ENCODE results near the gene CYTH1.
"Not testable (repeated sequence)": the region's sequence is repeated elsewhere in the genome, so short reads cannot be mapped to it uniquely, and the experiment has no call there.

Gene CYTH1

GRCh38 chr17:78759969-78760352 is 22.1 kb downstream of the CYTH1 start:
- DNase-seq (ENCODE audit: low spot score) = peak; percentile 84

DNA sequence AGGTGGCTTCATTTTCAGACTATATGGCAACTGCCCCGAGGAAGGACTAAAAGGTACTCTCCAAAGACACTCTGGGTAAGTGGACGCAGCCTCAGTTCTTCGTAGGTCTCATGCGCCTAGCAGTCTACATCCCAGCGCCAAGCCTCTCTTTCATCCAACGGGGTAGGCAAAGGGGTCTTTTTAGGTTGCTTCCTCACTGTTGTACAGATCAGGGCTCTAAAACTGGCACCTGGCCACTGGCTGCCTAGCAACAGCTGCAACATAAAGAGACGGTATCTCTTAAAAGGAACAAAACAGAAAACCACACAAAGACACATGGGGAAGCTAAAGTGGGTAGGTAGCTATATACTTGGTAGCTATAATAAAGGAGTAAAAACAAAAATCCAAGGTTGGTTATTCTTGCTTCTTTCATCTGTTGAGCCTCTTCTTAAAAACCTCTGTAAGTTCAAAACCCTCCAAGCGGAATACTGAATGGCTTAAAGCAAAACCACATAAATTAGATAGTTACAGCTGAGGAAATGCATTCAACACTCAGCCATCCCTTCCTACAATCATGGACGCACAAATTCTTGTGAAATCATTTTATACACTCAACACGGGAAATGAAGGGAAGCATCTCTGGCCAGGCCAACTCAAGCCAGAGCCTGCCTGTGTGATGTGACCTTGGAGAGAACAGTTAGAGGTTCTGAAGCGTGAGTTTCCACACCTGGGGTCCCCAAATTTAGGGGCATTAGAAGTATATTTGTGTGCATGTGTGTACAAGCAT is 22.7 kb downstream of the CYTH1 start:
- peak; percentile 95 for DNase-seq (ENCODE audit: low spot score)

DNA sequence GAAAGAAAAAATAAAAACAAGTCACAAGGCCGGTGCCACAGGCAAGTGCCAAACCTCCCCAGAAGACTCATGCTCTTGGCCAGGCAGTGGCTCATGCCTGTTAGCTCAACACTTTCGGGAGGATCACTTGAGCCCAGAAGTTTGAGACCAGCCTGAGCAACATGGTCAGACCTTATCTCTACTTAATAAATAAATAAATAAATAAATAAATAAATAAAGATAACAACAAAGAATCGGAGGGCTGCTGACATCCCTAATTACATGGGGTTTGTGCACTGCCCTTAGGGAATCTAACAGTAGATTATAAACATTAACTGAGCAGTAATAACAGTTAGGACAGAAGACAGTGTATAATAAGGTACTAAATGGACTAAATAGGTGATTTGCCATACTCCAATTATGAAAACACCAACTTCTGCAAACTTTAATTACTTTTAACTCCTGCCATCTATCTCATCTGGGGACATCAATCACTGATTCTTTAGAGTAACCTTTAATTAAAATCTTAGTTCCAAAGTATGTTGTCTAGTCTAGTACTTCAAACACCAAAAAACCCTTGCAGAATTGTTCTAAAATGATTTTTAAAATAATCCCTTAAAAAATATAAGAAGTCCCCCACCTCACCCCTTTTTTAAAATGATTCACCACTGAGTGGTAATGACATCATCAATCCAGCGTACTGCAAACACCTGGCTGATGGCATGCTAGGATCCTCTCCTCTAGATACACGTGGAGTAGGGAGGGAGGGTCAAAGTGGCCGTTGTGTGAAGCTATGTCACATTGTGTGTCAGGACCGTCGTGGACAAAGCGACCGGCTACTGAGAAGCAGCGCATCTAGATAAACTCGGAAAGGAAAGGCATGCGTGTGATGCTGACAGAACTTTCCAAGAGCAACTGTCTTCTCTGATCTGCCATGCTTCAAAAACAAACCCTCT is 28.5 kb downstream of the CYTH1 start:
- DNase-seq (ENCODE audit: low spot score) = no peak

- no peak for DNase-seq (ENCODE audit: low spot score)
Observed at GRCh38 chr17:78751447-78752161, 30.5 kb downstream of the CYTH1 start.

- not testable (repeated sequence) for DNase-seq (ENCODE audit: low spot score)
Observed at GRCh38 chr17:78751000-78751399, 31.1 kb downstream of the CYTH1 start.

DNA sequence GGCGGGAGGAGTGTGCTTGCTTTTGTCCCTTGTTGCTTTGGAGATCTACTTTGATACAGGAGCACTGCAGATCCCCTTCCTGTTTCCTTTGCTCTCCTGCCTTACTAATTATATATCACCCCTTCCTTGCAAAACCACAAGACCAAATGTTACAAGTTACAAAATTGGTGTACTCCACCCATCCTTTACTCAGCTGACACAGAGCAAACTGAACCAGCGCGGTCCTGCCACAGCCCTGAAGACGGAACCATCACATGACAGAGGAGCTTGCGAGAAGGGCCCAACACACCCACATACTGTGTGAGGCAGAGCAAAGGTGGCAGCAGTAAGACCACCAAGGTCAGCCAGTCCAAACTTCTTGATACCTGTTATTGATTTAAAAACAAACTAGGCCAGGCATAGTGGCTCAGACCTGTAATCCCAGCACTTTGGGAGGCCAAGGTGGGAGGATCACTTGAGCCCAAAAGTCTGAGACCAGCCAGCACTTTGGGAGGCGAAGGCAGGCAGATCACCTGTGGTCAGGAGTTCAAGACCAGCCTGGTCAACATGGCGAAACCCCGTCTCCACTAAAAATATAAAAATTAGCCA is 33.2 kb downstream of the CYTH1 start:
- no peak for DNase-seq (ENCODE audit: low spot score)

- DNase-seq (ENCODE audit: low spot score) = peak; percentile 50
Observed at GRCh38 chr17:78748048-78748729, 33.9 kb downstream of the CYTH1 start.

DNA sequence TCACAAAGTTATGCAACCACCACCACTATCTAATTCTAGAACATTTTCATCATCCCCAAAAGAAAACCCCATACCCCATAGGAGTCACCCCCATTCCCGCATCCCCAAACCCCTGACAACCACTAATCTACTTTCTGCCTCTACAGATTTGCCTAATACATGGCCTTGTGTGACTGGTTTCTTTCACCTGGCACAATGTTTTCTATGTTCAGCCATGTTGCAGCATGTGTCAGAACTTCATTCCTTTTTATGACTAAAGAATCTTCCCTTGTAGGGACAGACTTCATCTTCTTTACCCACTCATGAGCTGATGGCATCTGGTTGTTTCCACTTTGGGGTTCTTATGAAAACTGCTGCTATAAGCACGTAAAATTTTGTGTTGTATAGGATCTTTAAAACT is 34.6 kb downstream of the CYTH1 start:
- no peak for DNase-seq (ENCODE audit: low spot score)

DNA sequence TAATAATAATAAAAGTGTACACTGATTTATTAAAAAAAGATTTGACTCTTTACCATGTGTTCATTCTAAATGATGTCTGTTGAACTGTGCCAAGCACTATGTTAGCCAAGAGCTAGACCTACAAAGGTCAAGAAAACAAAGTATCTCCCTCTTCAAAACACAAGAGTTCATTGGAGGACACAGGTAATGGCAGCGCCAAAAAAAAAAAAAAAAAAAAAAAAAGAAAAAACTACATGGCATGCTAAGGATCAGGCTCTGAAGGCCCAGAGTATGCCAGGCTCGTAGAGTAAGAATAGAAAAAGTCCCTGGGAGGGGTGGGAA is 35.2 kb downstream of the CYTH1 start:
- no peak for DNase-seq (ENCODE audit: low spot score)

DNA sequence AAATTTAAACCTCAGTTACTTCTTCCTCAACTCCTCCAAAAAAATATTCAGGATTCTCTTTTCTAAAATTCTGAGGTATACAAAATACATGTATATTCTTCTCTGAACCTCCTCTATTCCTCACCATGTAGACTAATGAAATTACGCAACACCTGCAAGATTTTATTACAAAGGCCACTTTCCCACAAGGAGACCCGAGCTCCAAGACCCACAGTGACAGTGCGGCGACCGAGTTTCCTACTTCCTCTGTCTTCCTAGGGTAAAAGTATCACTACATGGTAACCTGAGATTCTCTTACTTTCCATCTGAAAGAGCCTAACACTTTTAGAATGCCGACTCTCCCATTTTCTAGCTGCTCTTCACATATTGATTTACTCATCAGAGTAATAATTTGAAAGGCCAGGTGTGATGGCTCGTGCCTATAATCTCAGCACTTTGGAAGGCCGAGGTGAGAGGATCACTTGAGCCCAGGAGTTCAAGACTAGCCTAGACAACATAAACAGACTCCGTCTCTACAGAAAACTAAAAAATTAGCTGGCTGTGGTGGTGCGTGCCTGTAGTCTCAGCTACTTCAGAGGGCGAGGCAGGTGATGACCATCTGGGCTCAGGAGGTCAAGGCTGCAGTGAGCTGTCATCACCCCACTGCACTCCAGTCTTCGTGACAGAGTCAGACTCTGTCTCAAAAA is 35.7 kb downstream of the CYTH1 start:
- DNase-seq (ENCODE audit: low spot score) = no peak

GRCh38 chr17:78745407-78746088 is 36.5 kb downstream of the CYTH1 start:
- DNase-seq (ENCODE audit: low spot score) = peak; percentile 75

DNA sequence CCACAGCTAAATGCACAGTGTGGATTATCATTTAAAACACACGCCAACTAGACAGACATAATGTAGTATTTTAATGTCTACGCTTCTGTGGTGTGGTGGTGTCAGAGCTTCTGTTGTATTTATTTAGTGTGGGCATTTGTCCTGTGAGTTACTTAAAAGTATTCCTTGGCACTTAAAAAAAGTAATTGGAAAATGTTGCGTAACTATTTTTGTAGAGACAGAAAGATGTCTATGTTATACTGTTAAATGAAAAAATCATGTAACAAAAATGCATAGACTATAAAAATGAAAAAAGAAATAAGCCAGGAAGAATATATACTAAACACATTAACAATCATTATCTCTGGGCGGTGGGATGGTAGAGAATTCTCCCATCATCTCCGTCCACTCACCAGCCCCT is 39.2 kb downstream of the CYTH1 start:
- DNase-seq (ENCODE audit: low spot score) = no peak

DNA sequence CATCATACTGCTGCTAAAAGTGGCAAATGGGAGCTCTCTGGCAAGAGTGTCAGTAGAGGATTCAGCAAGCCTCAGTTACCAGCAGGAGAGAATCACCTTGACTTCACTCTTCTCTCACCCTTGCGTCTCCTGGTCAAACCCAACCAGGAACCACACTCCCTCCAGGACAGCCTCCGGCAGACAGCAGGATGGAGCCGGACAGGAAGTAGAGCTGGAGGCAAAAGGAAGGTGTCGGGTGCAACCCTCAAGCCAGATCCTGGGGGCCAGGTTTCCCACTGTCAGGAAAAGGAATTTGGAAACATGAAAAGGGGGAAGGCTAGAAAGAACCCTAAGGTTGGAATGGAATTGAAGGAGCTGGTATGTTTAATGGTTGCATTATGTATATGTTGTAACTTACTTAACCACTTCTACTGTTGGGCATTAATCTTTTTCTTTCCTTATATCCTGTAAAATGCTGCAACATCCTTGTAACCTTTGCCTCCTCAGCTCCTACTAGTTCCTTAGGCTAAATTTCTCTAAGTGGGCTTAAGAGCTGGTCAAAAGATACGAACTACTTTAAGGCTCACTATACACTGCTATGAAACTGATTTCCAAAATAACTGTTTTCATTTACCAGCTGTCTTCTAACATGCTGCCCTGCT is 40.3 kb downstream of the CYTH1 start:
- no peak for DNase-seq (ENCODE audit: low spot score)

DNA sequence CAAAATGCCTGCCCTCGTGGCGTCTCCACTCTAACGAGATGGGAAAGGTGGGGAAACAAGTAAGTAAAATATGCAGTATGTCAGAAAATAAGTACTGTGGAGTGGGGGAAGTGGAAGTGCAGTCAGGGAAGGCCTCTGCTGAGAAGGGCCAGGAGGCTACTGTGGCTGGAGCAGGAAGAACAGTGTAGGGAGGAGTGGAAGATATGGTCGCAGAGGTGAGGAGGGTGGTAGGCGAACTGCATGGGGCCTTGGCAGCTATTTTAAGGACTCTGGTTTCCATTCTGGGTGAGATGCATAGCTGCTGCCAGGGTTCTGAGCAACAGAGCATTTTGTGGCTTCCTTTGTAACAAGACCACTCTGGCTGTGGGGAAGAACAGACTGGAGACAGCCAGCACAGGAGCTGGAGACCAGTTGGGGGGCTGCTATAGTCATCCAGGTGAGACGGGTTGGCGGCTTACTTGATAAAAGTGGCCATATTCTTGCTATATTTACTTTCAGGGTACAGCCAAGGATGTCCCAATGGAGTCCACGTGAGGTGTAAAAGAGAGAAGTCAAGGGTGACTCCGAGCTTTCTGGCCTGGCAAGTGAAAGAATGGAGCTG is 42.6 kb downstream of the CYTH1 start:
- DNase-seq (ENCODE audit: low spot score) = peak; percentile 66

DNA sequence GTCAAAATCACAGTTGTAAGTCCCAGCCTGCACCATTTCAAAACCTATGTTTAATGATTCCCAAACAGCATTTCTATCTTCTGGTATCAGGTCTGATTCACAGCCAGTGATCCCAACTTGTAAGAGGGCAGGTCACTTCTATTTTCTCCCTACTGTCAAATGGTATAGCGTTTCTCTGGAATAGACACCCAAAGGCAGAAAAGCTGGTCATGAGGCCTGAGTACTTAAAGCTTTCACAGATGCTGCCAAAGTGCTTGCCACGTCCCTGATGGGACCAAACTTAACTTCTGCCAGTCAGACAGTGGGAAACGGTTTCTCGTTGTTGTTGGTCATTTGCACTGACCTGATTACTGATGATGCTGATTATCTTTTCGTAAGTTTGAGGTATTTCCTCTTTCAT is 43.4 kb downstream of the CYTH1 start:
- no peak for DNase-seq (ENCODE audit: low spot score)

GRCh38 chr17:78738278-78738677 is 43.8 kb downstream of the CYTH1 start:
- no peak for DNase-seq (ENCODE audit: low spot score)

DNA sequence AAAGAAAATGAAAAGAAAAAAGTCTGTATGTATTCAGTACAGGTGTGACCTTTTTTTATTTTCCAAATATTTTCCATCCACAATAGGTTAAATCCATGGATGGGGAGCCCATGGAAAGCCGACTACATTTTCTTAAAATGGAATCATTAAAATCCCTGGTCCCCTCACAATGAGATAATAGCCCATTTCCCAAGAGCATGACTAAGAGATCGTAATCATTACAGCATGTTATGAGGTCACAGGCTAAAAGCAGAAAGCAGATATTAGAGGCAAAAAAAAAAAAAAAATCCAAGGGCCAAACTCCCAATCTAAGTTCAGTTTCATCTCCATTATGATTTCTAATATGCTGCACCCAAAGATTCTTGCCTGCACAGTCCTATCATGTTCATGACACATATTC is 44.7 kb downstream of the CYTH1 start:
- DNase-seq (ENCODE audit: low spot score) = no peak

DNA sequence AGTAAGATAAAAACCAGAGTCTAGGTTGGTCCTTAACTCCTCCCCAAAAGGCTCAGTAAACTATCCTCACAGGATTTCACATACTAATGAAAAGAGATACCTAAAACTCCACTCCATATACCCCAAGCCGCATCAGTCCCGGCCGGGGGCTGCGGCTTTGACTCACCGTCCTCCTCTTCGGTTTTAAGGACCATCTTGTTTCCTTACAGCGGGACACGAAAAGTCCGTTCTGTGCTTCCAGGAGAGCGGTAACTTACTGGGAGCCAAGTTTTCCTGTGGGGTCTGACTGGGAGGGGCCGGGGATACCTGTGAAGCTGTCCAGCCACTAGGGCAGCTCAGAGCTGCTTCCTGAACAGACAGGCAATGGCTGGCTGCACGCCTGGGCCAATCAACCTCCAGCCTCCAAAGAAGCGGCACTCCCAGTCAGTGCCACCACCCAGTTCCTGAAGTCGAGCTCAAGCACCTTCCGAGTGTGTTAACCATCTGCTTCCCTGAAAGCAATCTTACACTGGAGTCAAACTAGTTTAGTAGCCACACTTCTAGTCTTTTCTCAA is 45.5 kb downstream of the CYTH1 start:
- peak; percentile 84 for DNase-seq (ENCODE audit: low spot score)

DNA sequence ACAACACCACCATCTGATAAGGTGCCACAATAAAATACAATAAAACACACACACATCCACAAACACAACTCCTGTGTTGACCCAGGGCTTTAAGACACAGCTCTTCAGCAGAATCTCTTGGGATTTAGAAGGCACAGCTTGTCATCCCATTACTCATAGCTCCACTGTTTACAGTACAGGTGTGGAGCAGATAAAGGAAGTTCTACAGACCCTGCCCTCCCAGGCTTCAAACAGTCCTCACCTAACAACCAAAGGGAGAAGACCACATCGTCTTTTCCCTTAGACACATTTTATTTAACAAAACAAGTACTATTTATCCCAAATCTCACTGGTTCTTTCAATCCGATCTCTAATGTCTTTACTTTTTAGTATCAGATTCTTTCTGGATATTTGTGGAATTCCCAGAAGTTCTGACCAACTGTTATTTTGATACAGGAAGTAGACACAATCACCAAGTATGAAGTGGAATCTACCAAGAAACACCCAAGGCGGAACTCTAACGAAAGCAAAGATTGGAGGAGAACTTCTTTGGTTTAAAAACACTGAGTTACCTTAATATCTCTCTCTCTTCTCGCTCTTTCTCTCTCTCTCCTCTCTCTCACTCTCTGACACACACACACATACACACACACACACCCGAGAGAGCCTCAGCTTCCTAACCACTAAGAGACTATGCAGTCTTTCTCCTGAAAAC is 46.1 kb downstream of the CYTH1 start:
- DNase-seq (ENCODE audit: low spot score) = peak; percentile 73
